A673 (cell line): ENCODE measurements around the gene TOM1L2. TPM values are rescaled to one million over a fixed set of nuclear protein-coding genes. Genes with fewer than 3 reads are reported as not detected.
A peak's percentile ranks its signal among the peaks of the same experiment; 100 is the strongest.

ENCODE experiments used
- BruUV-seq: library from RNA; stranded (reverse); fragments of 400-500 nt; replicated peaks from 2 replicates; lab custom pipeline; 2021; lab: Mats Ljungman, UMichigan
- CTCF ChIA-PET: fragments of 300-600 bp; sonication (Branson Sonifier 250); formaldehyde crosslinking; loops from one replicate; lab custom pipeline; 2022; ENCODE audit warnings: antibody characterized with exemption; lab: Charles Lee
- POLR2A ChIA-PET: fragments of 300-600 bp; sonication (Branson Sonifier 250); formaldehyde crosslinking; loops from one replicate; lab custom pipeline; 2022; ENCODE audit warnings: antibody characterized with exemption; ENCODE audit not compliant: low non-redundant PET; lab: Charles Lee
- DNase-seq: peaks from one replicate; pipeline ENCODE4 v3.0.0-alpha.2; 2015; ENCODE audit warnings: low spot score
- H3K27ac ChIP-seq: fragments of 200-600 bp; sonication (generic); 2 replicates; pipeline ENCODE4 v1.5.1; 2016; ENCODE audit warnings: mixed run types, low read depth, mild to moderate bottlenecking, mixed read lengths, antibody characterized with exemption, low read length; ENCODE audit not compliant: poor library complexity, severe bottlenecking
- H3K27me3 ChIP-seq: fragments of 200-600 bp; sonication (generic); replicated peaks from 2 replicates; pipeline ENCODE4 v1.6.1; 2017; ENCODE audit warnings: mixed run types, low read depth, mild to moderate bottlenecking, mixed read lengths, antibody characterized with exemption, low read length; ENCODE audit not compliant: insufficient read depth, poor library complexity
- H3K36me3 ChIP-seq: fragments of 200-600 bp; sonication (generic); 2 replicates; pipeline ENCODE4 v1.6.1; 2016; ENCODE audit warnings: mixed run types, mild to moderate bottlenecking, mixed read lengths, antibody characterized with exemption, low read length; ENCODE audit not compliant: insufficient read depth, poor library complexity, severe bottlenecking
- H3K4me1 ChIP-seq: fragments of 200-600 bp; sonication (generic); 2 replicates; pipeline ENCODE4 v1.6.1; 2017; ENCODE audit warnings: mixed run types, mild to moderate bottlenecking, mixed read lengths, antibody characterized with exemption, low read length; ENCODE audit not compliant: insufficient read depth, poor library complexity, severe bottlenecking
- H3K4me3 ChIP-seq: fragments of 200-600 bp; sonication (generic); 2 replicates; pipeline ENCODE4 v1.5.1; 2016; ENCODE audit warnings: low read depth, mixed run types, mild to moderate bottlenecking, mixed read lengths, low read length; ENCODE audit not compliant: poor library complexity, severe bottlenecking
- H3K9me3 ChIP-seq: fragments of 200-600 bp; sonication (generic); 2 replicates; pipeline ENCODE4 v1.6.1; 2016; ENCODE audit warnings: mixed run types, low read depth, mild to moderate bottlenecking, mixed read lengths, antibody characterized with exemption, low read length; ENCODE audit not compliant: poor library complexity, severe bottlenecking
- EZH2 ChIP-seq: fragments of 200-600 bp; sonication (generic); IDR thresholded peaks from 2 replicates; pipeline ENCODE4 v1.6.1; 2017; ENCODE audit warnings: borderline replicate concordance, low read depth, mild to moderate bottlenecking, mixed read lengths, antibody characterized with exemption, low read length; ENCODE audit not compliant: poor library complexity, severe bottlenecking
- intact Hi-C: fragments of 100-400 bp; cut with micrococcal nuclease; formaldehyde crosslinking; loops from one replicate; pipeline ENCODE4 v1.10.0; 2022; ENCODE audit not compliant: unreplicated experiment
- total RNA-seq: library from RNA; stranded (reverse); gene quantifications from 2 replicates; pipeline ENCODE4 v1.2.3, GENCODE V29; 2021
- TF ChIP-seq, protein P1 (sequence below): fragments of 300-800, 200-600 bp; sonication (generic); conservative IDR thresholded peaks from 2 replicates; pipeline ENCODE4 v1.5.1; 2017; ENCODE audit warnings: low read depth, mild to moderate bottlenecking, antibody characterized with exemption, low read length, moderate library complexity, mixed read lengths

TOM1L2 gene
- total RNA-seq, 1 experiment from 2014 or later = 10.0 TPM

DNA sequence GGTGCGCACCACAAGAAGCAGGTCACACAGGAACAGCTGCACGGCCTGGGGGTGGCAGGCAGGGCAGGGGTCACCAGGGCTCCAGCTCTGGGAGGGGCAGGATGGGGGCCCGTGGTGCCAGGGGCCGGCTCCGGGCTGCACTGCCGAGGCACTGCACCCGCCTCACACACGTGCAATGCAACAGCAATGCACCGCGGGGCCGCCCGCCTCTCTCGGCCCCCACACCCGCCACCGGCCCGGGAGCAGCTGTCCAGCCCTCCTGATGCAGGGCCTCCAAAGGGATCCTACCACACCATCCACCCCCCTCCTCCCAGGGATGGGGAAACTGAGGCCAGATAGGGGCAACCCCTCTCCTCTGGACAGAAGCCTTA is 158.5 kb downstream of the TOM1L2 start:
- TF ChIP-seq, protein P1, sequence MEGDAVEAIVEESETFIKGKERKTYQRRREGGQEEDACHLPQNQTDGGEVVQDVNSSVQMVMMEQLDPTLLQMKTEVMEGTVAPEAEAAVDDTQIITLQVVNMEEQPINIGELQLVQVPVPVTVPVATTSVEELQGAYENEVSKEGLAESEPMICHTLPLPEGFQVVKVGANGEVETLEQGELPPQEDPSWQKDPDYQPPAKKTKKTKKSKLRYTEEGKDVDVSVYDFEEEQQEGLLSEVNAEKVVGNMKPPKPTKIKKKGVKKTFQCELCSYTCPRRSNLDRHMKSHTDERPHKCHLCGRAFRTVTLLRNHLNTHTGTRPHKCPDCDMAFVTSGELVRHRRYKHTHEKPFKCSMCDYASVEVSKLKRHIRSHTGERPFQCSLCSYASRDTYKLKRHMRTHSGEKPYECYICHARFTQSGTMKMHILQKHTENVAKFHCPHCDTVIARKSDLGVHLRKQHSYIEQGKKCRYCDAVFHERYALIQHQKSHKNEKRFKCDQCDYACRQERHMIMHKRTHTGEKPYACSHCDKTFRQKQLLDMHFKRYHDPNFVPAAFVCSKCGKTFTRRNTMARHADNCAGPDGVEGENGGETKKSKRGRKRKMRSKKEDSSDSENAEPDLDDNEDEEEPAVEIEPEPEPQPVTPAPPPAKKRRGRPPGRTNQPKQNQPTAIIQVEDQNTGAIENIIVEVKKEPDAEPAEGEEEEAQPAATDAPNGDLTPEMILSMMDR = no peak
- TF ChIP-seq EZH2 = no peak
- intact Hi-C loops = loop anchor here (2.0 to 5.0 kb wide), 3 partner anchors 105 to 219 kb away; partner anchors contain the start of gene RAI1
- ChIA-PET CTCF (no interaction called here), POLR2A (no interaction called here)
- H3K4me1 ChIP-seq = peaks cover 44% of the 10 kb centered on the region
- DNase-seq = no peak
- no peak overlapping the region for H3K4me3 ChIP-seq
- no peaks in the 10 kb centered on the region for H3K9me3 ChIP-seq
- BruUV-seq = no TSS peak
- peak overlapping the region; percentile 37 for H3K27ac ChIP-seq
- peaks cover 82% of the 10 kb centered on the region for H3K36me3 ChIP-seq
- H3K27me3 ChIP-seq = no peaks in the 10 kb centered on the region

DNA sequence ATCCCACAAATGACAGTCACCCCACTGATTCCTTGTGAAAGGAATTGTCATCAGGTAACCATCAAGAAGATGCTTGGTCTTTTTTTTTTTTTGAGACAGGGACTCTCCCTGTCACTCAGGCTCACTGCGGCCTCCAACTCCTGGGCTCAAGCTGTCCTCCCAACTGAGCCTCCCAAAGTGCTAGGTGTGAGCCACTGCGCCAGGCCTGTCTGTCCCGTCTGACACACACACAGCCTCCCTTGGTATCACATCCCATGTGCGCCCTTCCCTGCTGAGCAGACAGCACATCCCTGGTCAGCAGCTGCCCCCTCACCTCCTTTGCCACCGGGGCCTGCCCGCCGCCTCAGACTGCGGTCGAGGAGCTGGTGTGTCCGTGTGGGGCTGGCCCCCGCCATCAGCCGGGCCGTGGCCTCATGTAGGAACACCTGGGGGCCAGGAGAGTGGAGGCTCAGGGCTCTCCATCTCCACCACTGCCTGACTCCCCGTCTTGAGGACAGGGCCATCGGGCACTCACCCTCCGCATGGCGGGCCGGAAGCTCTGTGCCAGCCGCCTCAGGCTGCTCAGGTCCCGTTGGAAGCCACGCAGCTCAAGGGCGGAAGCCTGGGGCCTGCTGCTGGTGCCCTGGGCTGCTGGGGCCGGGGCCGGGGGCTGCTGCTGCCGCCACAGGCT is 159.0 kb downstream of the TOM1L2 start:
- Histone ChIP-seq H3K27me3 (no peaks in the 10 kb centered on the region), H3K27ac (peak overlapping the region; percentile 37), H3K4me3 (no peak overlapping the region), H3K36me3 (peaks cover 80% of the 10 kb centered on the region), H3K9me3 (no peaks in the 10 kb centered on the region), H3K4me1 (peaks cover 39% of the 10 kb centered on the region)
- intact Hi-C loops = loop anchor here (2.0 to 5.0 kb wide), 3 partner anchors 106 to 220 kb away; partner anchors contain the start of gene RAI1
- no TSS peak for BruUV-seq
- CTCF ChIA-PET = interaction anchor here (0.8 to 1.2 kb wide), 3 partner anchors 12 to 49 kb away, joined by 5 read pairs; no protein-coding TSS in a partner anchor
- POLR2A ChIA-PET = interaction anchor here (0.7 kb wide), 2 partner anchors 9 to 41 kb away, joined by 5 to 7 read pairs; no protein-coding TSS in a partner anchor
- DNase-seq = peak; percentile 47
- no peak for TF ChIP-seq EZH2
- TF ChIP-seq, protein P1 = no peak

DNA sequence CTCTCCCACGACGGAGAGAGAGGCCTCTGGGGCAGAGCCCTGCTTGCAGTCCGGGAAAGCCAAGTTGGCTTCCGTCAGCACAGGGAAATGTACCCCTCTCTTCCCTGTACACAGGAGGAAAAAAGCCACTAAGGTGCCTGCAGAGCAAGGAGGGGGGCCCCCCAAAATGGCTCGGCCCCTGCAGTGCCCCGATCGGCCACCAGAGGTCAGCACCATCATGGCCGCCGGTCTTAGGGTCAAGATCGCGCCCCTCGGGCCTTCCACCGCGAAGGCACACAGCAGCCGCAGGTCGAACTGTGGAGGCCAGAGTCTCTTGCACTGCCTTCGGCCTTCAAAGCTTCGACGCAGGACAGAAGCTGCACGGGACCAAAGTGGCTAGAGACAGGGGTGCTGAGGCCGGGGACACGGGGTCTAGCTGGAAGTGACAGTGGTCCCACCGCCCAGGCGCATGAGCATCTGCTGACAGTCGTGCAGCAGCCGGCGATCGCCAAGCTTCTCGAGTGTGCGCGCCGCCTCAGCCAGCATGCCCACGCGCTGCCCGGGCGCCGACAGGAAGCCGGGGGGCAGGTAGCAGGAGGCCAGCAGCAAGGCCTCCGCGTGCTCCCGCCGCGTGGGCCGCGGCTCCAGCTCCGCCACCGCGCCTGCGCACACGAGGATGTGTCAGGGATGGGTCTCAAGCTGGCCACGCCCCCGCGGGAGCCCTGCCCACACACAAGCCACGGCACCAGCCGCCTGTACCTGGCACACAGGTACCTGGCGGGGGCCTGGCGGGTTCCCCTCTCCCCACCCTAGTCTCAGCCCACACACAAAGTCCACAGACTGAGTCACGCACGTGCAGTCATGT is 159.8 kb downstream of the TOM1L2 start:
- intact Hi-C loops = loop anchor here (1.0 to 5.0 kb wide), 4 partner anchors 48 to 220 kb away; partner anchors contain the start of gene RAI1
- Histone ChIP-seq H3K4me1 (peaks cover 37% of the 10 kb centered on the region), H3K27me3 (no peaks in the 10 kb centered on the region), H3K36me3 (peaks cover 73% of the 10 kb centered on the region), H3K27ac (peak overlapping the region; percentile 38), H3K4me3 (no peak overlapping the region), H3K9me3 (no peaks in the 10 kb centered on the region)
- peak; percentile 76 for DNase-seq
- CTCF ChIA-PET = interaction anchor here (0.8 to 1.2 kb wide), 3 partner anchors 11 to 50 kb away, joined by 5 read pairs; no protein-coding TSS in a partner anchor
- POLR2A ChIA-PET = interaction anchor here (0.7 kb wide), 2 partner anchors 10 to 41 kb away, joined by 5 to 7 read pairs; no protein-coding TSS in a partner anchor
- BruUV-seq = TSS peak; percentile 24
- TF ChIP-seq EZH2 = no peak
- TF ChIP-seq, protein P1 = peak; percentile 96
